ENCODE data around the gene AKAP6. TPM values are rescaled to one million over a fixed set of nuclear protein-coding genes. Genes with fewer than 3 reads are reported as not detected.

The AKAP6 gene
- total RNA-seq, 1 donor from 2014 or later = 0.51 TPM

- intact Hi-C loops (cut with micrococcal nuclease) = no loop called here
- no peak overlapping the region for H3K4me3 Mint-ChIP-seq
- no peak overlapping the region for H3K27ac Mint-ChIP-seq
- no peaks in the 10 kb centered on the region for H3K4me1 Mint-ChIP-seq
- DNase-seq = no peak
- H3K9me3 Mint-ChIP-seq = peaks cover 7% of the 10 kb centered on the region
- peaks cover 2% of the 10 kb centered on the region for H3K27me3 Mint-ChIP-seq
- H3K36me3 Mint-ChIP-seq (ENCODE audit: low read depth) = no peaks in the 10 kb centered on the region
These were observed 14.9 kb downstream of the AKAP6 start for GRCh38 chr14:32343926-32344430.

DNA sequence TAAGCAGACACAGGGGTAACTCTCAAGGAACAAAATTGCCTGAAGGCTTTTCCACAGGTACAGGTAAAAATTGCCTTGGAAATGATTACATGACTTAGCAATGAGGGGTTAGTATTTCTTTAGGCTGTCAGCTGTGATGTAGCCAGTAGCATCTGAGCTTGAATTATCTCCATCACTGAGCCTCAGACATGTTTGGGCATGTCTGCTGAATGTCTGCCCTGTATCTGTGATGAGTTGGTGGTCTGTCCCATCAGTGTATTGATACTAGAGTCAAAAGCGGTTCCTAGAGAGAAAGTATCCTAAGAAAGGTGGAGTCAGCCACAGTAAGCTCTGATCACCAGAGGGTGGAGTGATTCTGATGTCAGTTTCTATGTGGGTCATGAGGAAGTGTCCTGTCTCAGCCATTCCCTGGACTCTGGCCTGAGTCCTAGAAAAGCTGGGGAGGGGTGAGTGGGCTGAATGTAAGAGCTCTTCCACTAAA, 16.3 kb downstream of the AKAP6 start:
- no peaks in the 10 kb centered on the region for H3K27me3 Mint-ChIP-seq
- H3K4me3 Mint-ChIP-seq = no peak overlapping the region
- intact Hi-C loops (cut with micrococcal nuclease) = no loop called here
- H3K36me3 Mint-ChIP-seq (ENCODE audit: low read depth) = no peaks in the 10 kb centered on the region
- peaks cover 7% of the 10 kb centered on the region for H3K9me3 Mint-ChIP-seq
- peaks cover 5% of the 10 kb centered on the region for H3K4me1 Mint-ChIP-seq
- no peak for DNase-seq
- no peak overlapping the region for H3K27ac Mint-ChIP-seq

DNA sequence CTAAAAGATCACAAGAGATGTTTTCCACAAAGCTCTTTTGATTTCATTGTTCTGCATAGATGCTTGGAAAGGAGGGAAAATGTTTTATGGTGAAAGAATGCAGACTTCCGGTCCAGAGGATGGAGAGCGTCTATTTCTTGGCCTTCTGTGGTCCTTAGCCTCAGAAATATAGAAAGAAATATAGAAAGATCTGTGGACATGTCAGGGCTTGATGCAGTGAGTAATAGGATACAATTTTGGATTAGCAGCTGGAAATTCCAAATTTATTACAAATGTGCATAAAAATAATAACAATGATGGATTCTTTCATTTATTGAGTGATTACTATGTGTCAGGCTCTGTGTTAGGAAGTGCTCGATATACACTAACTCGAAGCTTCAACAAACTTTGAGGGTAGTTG, 20.2 kb downstream of the AKAP6 start:
- H3K4me1 Mint-ChIP-seq = peaks cover 5% of the 10 kb centered on the region

GRCh38 chr14:32350020-32350419, 20.9 kb downstream of the AKAP6 start:
- intact Hi-C loops (cut with micrococcal nuclease) = no loop called here
- no peak overlapping the region for H3K4me3 Mint-ChIP-seq
- peaks cover 3% of the 10 kb centered on the region for H3K9me3 Mint-ChIP-seq

More for the DNA sequence above, 20.2 kb downstream of the AKAP6 start:
- H3K4me3 Mint-ChIP-seq = no peak overlapping the region
- peaks cover 3% of the 10 kb centered on the region for H3K9me3 Mint-ChIP-seq
- no peak for DNase-seq
- no peaks in the 10 kb centered on the region for H3K36me3 Mint-ChIP-seq (ENCODE audit: low read depth)
- no peak overlapping the region for H3K27ac Mint-ChIP-seq
- H3K27me3 Mint-ChIP-seq = no peaks in the 10 kb centered on the region
- intact Hi-C loops (cut with micrococcal nuclease) = no loop called here

GRCh38 chr14:32352631-32353030, 23.5 kb downstream of the AKAP6 start:
- intact Hi-C loops (cut with micrococcal nuclease) = no loop called here
- H3K36me3 Mint-ChIP-seq (ENCODE audit: low read depth) = no peaks in the 10 kb centered on the region
- DNase-seq = no peak
- no peak overlapping the region for H3K27ac Mint-ChIP-seq
- no peak overlapping the region for H3K4me3 Mint-ChIP-seq
- H3K4me1 Mint-ChIP-seq = peaks cover 5% of the 10 kb centered on the region
- H3K9me3 Mint-ChIP-seq = peaks cover 3% of the 10 kb centered on the region
- H3K27me3 Mint-ChIP-seq = no peaks in the 10 kb centered on the region

More at GRCh38 chr14:32350020-32350419, 20.9 kb downstream of the AKAP6 start:
- Mint-ChIP-seq H3K36me3 (ENCODE audit: low read depth) (no peaks in the 10 kb centered on the region), H3K27me3 (no peaks in the 10 kb centered on the region), H3K4me1 (peaks cover 5% of the 10 kb centered on the region), H3K27ac (no peak overlapping the region)
- no peak for DNase-seq

- H3K4me3 Mint-ChIP-seq = no peak overlapping the region
- H3K4me1 Mint-ChIP-seq = peaks cover 4% of the 10 kb centered on the region
- no peak for DNase-seq
- H3K36me3 Mint-ChIP-seq (ENCODE audit: low read depth) = no peaks in the 10 kb centered on the region
- no peak overlapping the region for H3K27ac Mint-ChIP-seq
- H3K27me3 Mint-ChIP-seq = no peaks in the 10 kb centered on the region
- H3K9me3 Mint-ChIP-seq = no peaks in the 10 kb centered on the region
- intact Hi-C loops (cut with micrococcal nuclease) = no loop called here
These were observed 25.6 kb downstream of the AKAP6 start for GRCh38 chr14:32354716-32355115.

DNA sequence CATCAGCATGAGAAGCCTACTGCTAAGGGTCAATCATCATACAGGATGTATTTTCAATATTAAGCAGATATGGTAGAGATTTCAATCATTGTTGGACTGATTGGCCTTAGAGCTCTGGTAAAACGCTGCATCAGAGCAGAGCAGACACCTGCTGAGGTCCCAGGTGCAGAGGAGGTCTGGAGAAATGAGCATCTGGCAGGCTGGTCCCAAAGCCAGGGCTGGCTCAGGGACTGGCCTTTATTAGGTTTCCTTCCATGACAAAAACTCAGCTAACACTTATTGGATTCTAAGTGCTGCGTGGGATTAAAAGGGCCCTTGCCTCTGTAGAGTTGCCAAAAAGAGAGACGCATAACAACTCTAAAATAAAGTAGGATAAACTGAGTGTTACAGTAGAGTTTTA, 29.7 kb downstream of the AKAP6 start:
- Mint-ChIP-seq H3K4me3 (no peak overlapping the region), H3K36me3 (ENCODE audit: low read depth) (no peaks in the 10 kb centered on the region), H3K4me1 (no peaks in the 10 kb centered on the region), H3K9me3 (no peaks in the 10 kb centered on the region), H3K27ac (no peak overlapping the region), H3K27me3 (no peaks in the 10 kb centered on the region)
- intact Hi-C loops (cut with micrococcal nuclease) = no loop called here
- DNase-seq = no peak

- Mint-ChIP-seq H3K4me1 (no peaks in the 10 kb centered on the region), H3K9me3 (no peaks in the 10 kb centered on the region)
These were observed 32.6 kb downstream of the AKAP6 start for GRCh38 chr14:32361674-32362073.

GRCh38 chr14:32363761-32364160, 34.7 kb downstream of the AKAP6 start:
- no peaks in the 10 kb centered on the region for H3K36me3 Mint-ChIP-seq (ENCODE audit: low read depth)
- H3K27ac Mint-ChIP-seq = no peak overlapping the region
- intact Hi-C loops (cut with micrococcal nuclease) = no loop called here

More at GRCh38 chr14:32361674-32362073, 32.6 kb downstream of the AKAP6 start:
- Mint-ChIP-seq H3K4me3 (no peak overlapping the region), H3K27me3 (no peaks in the 10 kb centered on the region), H3K27ac (no peak overlapping the region), H3K36me3 (ENCODE audit: low read depth) (no peaks in the 10 kb centered on the region)
- intact Hi-C loops (cut with micrococcal nuclease) = no loop called here
- no peak for DNase-seq

DNA sequence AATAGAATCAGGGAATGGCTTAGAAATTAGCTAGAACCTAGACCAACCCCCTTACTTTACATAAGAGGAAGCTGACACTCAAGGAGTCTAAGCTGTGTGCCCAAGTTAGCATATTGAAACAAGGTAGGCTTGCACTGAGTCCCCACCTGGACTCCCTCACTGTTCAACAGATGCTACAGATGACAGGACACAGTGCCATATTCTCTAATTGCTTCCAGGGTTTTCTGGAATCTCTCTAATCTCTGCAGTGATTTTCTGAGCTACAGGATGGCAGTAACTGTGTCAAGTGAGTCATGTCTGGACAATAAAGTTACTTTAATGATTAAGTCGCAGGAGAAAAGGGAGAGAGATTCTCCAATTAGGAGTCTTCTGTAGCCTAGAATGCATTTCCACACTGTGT, 35.8 kb downstream of the AKAP6 start:
- no peaks in the 10 kb centered on the region for H3K27me3 Mint-ChIP-seq
- no peak overlapping the region for H3K4me3 Mint-ChIP-seq
- H3K27ac Mint-ChIP-seq = no peak overlapping the region
- no peak for DNase-seq
- intact Hi-C loops (cut with micrococcal nuclease) = no loop called here
- H3K9me3 Mint-ChIP-seq = no peaks in the 10 kb centered on the region
- H3K36me3 Mint-ChIP-seq (ENCODE audit: low read depth) = no peaks in the 10 kb centered on the region
- no peaks in the 10 kb centered on the region for H3K4me1 Mint-ChIP-seq

More at GRCh38 chr14:32363761-32364160, 34.7 kb downstream of the AKAP6 start:
- no peaks in the 10 kb centered on the region for H3K4me1 Mint-ChIP-seq
- no peaks in the 10 kb centered on the region for H3K9me3 Mint-ChIP-seq
- H3K27me3 Mint-ChIP-seq = no peaks in the 10 kb centered on the region
- no peak overlapping the region for H3K4me3 Mint-ChIP-seq
- no peak for DNase-seq

DNA sequence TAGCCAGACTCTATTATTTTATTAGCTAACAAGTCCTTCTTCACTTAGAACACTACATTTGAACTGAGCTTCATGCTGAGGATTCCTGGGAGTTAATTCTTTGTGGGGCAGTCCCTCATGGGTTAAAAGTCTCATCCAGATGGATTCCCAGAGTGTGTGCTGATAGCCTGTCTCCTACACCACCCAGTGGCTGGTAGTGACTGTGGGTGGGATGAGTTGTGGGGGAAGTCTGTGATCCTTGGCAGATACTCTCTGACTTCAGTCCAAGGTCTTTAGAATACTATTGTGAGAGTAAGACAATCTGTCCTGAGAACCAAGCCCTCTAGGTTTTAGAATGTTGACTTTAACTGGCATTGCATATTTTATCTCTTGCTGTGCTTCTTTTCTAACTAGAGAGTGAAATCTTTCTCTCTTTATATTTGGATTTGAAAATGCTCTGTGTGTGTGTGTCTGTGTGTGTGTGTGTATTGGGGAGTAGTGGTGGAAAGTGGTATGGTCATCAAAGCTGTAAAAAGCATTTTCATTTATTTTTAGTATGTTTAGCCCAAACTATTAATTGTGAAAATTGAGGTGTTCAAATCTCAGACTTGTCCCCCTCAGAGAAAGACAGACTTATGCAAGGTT, 37.3 kb downstream of the AKAP6 start:
- H3K27me3 Mint-ChIP-seq = no peaks in the 10 kb centered on the region
- DNase-seq = no peak
- H3K4me1 Mint-ChIP-seq = peaks cover 4% of the 10 kb centered on the region
- no peak overlapping the region for H3K27ac Mint-ChIP-seq
- no peaks in the 10 kb centered on the region for H3K36me3 Mint-ChIP-seq (ENCODE audit: low read depth)
- no peak overlapping the region for H3K4me3 Mint-ChIP-seq
- H3K9me3 Mint-ChIP-seq = no peaks in the 10 kb centered on the region
- intact Hi-C loops (cut with micrococcal nuclease) = no loop called here

DNA sequence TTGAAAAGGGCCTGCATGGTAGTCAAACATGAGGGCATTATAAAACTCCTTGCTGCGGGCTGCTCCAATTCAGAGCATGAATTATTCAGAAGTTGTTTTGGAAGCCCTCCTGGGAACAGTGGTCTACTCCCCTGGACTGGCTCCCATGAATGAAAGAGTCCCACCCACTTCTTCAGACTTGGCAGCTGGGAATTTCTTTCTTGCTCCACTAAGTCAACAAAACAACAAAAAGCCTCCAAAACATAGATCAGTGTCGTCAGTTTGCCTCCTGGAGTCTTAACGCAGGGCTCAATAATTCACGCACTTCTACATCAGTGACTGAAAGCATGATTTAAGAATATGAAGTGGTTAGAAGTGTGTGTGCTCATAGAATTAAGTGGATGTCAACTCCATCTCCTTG, 37.9 kb downstream of the AKAP6 start:
- no peak for DNase-seq
- H3K4me3 Mint-ChIP-seq = no peak overlapping the region
- no peaks in the 10 kb centered on the region for H3K27me3 Mint-ChIP-seq
- no peak overlapping the region for H3K27ac Mint-ChIP-seq
- H3K4me1 Mint-ChIP-seq = peaks cover 4% of the 10 kb centered on the region
- no peaks in the 10 kb centered on the region for H3K9me3 Mint-ChIP-seq
- intact Hi-C loops (cut with micrococcal nuclease) = no loop called here
- no peaks in the 10 kb centered on the region for H3K36me3 Mint-ChIP-seq (ENCODE audit: low read depth)

DNA sequence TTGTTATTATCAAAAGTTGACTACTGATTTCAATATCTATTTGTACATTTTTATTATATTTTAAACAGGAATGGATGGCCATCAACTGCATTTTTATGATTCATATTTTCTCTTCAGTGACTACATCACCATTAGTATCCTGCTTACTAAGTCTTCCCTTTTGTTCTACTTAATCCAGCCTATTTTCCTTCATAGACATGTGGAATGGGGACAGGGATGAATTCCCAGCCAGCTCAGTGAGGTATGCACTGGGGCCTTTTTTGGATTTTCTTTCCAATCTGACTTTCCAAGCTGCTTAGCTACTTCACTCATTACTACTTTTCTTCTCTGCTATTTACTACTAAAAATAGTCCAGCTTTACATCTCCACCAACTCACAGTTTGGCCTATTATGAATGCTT, 38.4 kb downstream of the AKAP6 start:
- no peak for DNase-seq
- intact Hi-C loops (cut with micrococcal nuclease) = no loop called here
- H3K27ac Mint-ChIP-seq = no peak overlapping the region
- H3K9me3 Mint-ChIP-seq = no peaks in the 10 kb centered on the region
- no peaks in the 10 kb centered on the region for H3K27me3 Mint-ChIP-seq
- no peak overlapping the region for H3K4me3 Mint-ChIP-seq
- H3K4me1 Mint-ChIP-seq = peaks cover 4% of the 10 kb centered on the region
- no peaks in the 10 kb centered on the region for H3K36me3 Mint-ChIP-seq (ENCODE audit: low read depth)

DNA sequence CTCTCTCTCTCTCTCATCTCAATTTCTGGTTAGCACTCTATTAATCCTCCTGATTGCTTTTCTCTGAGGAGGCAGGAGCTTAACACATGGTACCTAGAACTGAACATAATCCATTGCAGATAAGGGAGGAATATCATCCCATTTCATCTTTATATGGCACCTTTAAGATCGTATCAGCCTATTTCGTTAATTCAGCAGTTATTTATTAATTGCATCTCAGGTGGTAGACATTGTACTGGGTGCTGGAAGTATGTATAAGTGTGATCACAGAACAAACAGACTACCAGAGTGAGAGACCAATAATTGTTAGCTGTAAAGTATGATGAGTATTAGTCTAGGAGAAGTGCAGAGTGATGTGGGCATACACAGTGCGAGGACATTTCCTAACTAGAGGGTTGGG, 39.0 kb downstream of the AKAP6 start:
- no peak for DNase-seq
- no peaks in the 10 kb centered on the region for H3K27me3 Mint-ChIP-seq
- no peak overlapping the region for H3K4me3 Mint-ChIP-seq
- peaks cover 4% of the 10 kb centered on the region for H3K4me1 Mint-ChIP-seq
- H3K36me3 Mint-ChIP-seq (ENCODE audit: low read depth) = no peaks in the 10 kb centered on the region
- no peaks in the 10 kb centered on the region for H3K9me3 Mint-ChIP-seq
- H3K27ac Mint-ChIP-seq = no peak overlapping the region
- intact Hi-C loops (cut with micrococcal nuclease) = no loop called here

- Mint-ChIP-seq H3K36me3 (ENCODE audit: low read depth) (no peaks in the 10 kb centered on the region), H3K27ac (no peak overlapping the region), H3K4me1 (peaks cover 4% of the 10 kb centered on the region), H3K9me3 (no peaks in the 10 kb centered on the region), H3K4me3 (no peak overlapping the region), H3K27me3 (no peaks in the 10 kb centered on the region)
- intact Hi-C loops (cut with micrococcal nuclease) = no loop called here
- DNase-seq = no peak
These were observed 41.6 kb downstream of the AKAP6 start for GRCh38 chr14:32370714-32371113.

All from activated CD4-positive, alpha-beta T cell treated with anti-CD3 and anti-CD28 coated beads, Interleukin-2, amount 10 ng/mL, durations not matched to agents 24 days and 14 days (primary cell).